ENCODE measurements around the gene C11orf58. TPM values are rescaled to one million over a fixed set of nuclear protein-coding genes. Genes with fewer than 3 reads are reported as not detected.

The C11orf58 gene
- total RNA-seq, 1 experiment from 2014 or later, result 157 TPM

- Mint-ChIP-seq H3K4me1 (ENCODE audit: low read depth, unreplicated experiment) (peaks cover 19% of the 10 kb centered on the region), H3K27me3 (ENCODE audit: unreplicated experiment) (no peaks in the 10 kb centered on the region), H3K9me3 (ENCODE audit: low read depth, unreplicated experiment) (no peaks in the 10 kb centered on the region), H3K27ac (ENCODE audit: unreplicated experiment) (no peak overlapping the region), H3K4me3 (ENCODE audit: low read depth, unreplicated experiment) (no peak overlapping the region), H3K36me3 (ENCODE audit: insufficient read depth, unreplicated experiment) (peaks cover 74% of the 10 kb centered on the region)
- intact Hi-C loops (cut with micrococcal nuclease; ENCODE audit: unreplicated experiment), result no loop called here
- no TSS peak for BruUV-seq (replicated peaks)
- DNase-seq, result no peak
- CTCF ChIA-PET, result no interaction called here
- no peak for TF ChIP-seq CTCF (IDR thresholded peaks at IDR 0.05; ENCODE audit: unreplicated experiment)
Observed at GRCh38 chr11:16749092-16749491, 10.6 kb downstream of the C11orf58 start.

GRCh38 chr11:16749666-16750065, 11.2 kb downstream of the C11orf58 start:
- Mint-ChIP-seq H3K4me1 (ENCODE audit: low read depth, unreplicated experiment) (peaks cover 13% of the 10 kb centered on the region), H3K4me3 (ENCODE audit: low read depth, unreplicated experiment) (no peak overlapping the region), H3K27me3 (ENCODE audit: unreplicated experiment) (no peaks in the 10 kb centered on the region), H3K36me3 (ENCODE audit: insufficient read depth, unreplicated experiment) (peaks cover 68% of the 10 kb centered on the region), H3K9me3 (ENCODE audit: low read depth, unreplicated experiment) (no peaks in the 10 kb centered on the region), H3K27ac (ENCODE audit: unreplicated experiment) (no peak overlapping the region)
- CTCF ChIA-PET, result no interaction called here
- intact Hi-C loops (cut with micrococcal nuclease; ENCODE audit: unreplicated experiment), result no loop called here
- TF ChIP-seq CTCF (IDR thresholded peaks at IDR 0.05; ENCODE audit: unreplicated experiment), result no peak
- no TSS peak for BruUV-seq (replicated peaks)
- no peak for DNase-seq

- CTCF ChIA-PET, result no interaction called here
- BruUV-seq (replicated peaks), result no TSS peak
- no peak overlapping the region for H3K27ac Mint-ChIP-seq (ENCODE audit: unreplicated experiment)
Observed at GRCh38 chr11:16750417-16750816, 12.0 kb downstream of the C11orf58 start.

GRCh38 chr11:16758382-16759024, 20.1 kb downstream of the C11orf58 start:
- TF ChIP-seq CTCF (IDR thresholded peaks at IDR 0.05; ENCODE audit: unreplicated experiment), result no peak
- no peak for DNase-seq
- intact Hi-C loops (cut with micrococcal nuclease; ENCODE audit: unreplicated experiment), result no loop called here
- BruUV-seq (replicated peaks), result no TSS peak
- no peaks in the 10 kb centered on the region for H3K27me3 Mint-ChIP-seq (ENCODE audit: unreplicated experiment)
- CTCF ChIA-PET, result no interaction called here
- H3K36me3 Mint-ChIP-seq (ENCODE audit: insufficient read depth, unreplicated experiment), result peaks cover 57% of the 10 kb centered on the region
- H3K4me3 Mint-ChIP-seq (ENCODE audit: low read depth, unreplicated experiment), result no peak overlapping the region
- peak overlapping the region; percentile 12 for H3K27ac Mint-ChIP-seq (ENCODE audit: unreplicated experiment)
- no peaks in the 10 kb centered on the region for H3K9me3 Mint-ChIP-seq (ENCODE audit: low read depth, unreplicated experiment)
- no peaks in the 10 kb centered on the region for H3K4me1 Mint-ChIP-seq (ENCODE audit: low read depth, unreplicated experiment)

More at GRCh38 chr11:16750417-16750816, 12.0 kb downstream of the C11orf58 start:
- intact Hi-C loops (cut with micrococcal nuclease; ENCODE audit: unreplicated experiment), result no loop called here
- no peaks in the 10 kb centered on the region for H3K27me3 Mint-ChIP-seq (ENCODE audit: unreplicated experiment)
- H3K9me3 Mint-ChIP-seq (ENCODE audit: low read depth, unreplicated experiment), result no peaks in the 10 kb centered on the region
- peaks cover 61% of the 10 kb centered on the region for H3K36me3 Mint-ChIP-seq (ENCODE audit: insufficient read depth, unreplicated experiment)
- DNase-seq, result no peak
- TF ChIP-seq CTCF (IDR thresholded peaks at IDR 0.05; ENCODE audit: unreplicated experiment), result no peak
- peaks cover 6% of the 10 kb centered on the region for H3K4me1 Mint-ChIP-seq (ENCODE audit: low read depth, unreplicated experiment)
- no peak overlapping the region for H3K4me3 Mint-ChIP-seq (ENCODE audit: low read depth, unreplicated experiment)

All from Calu3 (cell line).